K562 (cell line): ENCODE data around the gene HDHD3. TPM values are rescaled to one million over a fixed set of nuclear protein-coding genes. Genes with fewer than 3 reads are reported as not detected.

Source experiments
- ATAC-seq: fragments of 200-7000 bp; cut with Tn5 transposase; 3 replicates; pipeline ENCODE4 v1.9.1; 2020; ENCODE audit warnings: moderate library complexity
- BruUV-seq: library from RNA; stranded (reverse); fragments of 400-500 nt; replicated peaks from 2 replicates; lab custom pipeline; 2021; lab: Mats Ljungman, UMichigan
- CTCF ChIA-PET: fragments of 300-600 bp; formaldehyde crosslinking; extraction: SDS; loops from one replicate; lab custom pipeline; 2021; ENCODE audit warnings: low intra/inter-chr PET ratio; lab: Yijun Ruan, JAX
- POLR2A ChIA-PET: fragments of 300-600, 350-650 bp; sonication (Branson Sonifier 250); formaldehyde crosslinking; extraction: SDS; loops from one replicate; lab custom pipeline; 2021; ENCODE audit warnings: antibody characterized with exemption, inconsistent platforms; lab: Yijun Ruan, JAX
- DNase-seq, 4 experiments: peaks; one replicate each; pipeline versions ENCODE4 v3.0.0 to v3.0.0-alpha.2; 2011 to 2018; ENCODE audit warnings: low spot score in 3 of 4, mixed read lengths in 3 of 4; ENCODE audit errors: extremely low read depth in 1 of 4
- FAIRE-seq: peaks from 2 replicates; lab custom pipeline; 2011; peaks lifted over from hg19 to GRCh38; lab: Jason Lieb, UNC
- H2AFZ ChIP-seq: 2 replicates; pipeline ENCODE4 v1.6.0; 2011; ENCODE audit warnings: low read depth, low read length, control low read depth, inconsistent platforms
- H3K27ac ChIP-seq: fragments of 200-600 bp; 3 replicates; pipeline ENCODE4 v1.8.0; 2011; ENCODE audit warnings: low read depth, mild to moderate bottlenecking, control low read depth, inconsistent platforms, low read length, moderate library complexity, mixed read lengths; ENCODE audit errors: extremely low read depth
- H3K27me3 ChIP-seq, 2 experiments: fragments of 300-600 bp in 1 of 2; 2 replicates in 1 of 2; 3 replicates in 1 of 2; pipeline versions ENCODE4 v1.6.0 to v1.8.0; 2011; ENCODE audit warnings: inconsistent platforms in 2 of 2, low read length in 2 of 2, mild to moderate bottlenecking in 1 of 2, mixed read lengths in 1 of 2, moderate library complexity in 1 of 2; ENCODE audit not compliant: control insufficient read depth in 2 of 2, insufficient read depth in 2 of 2
- H3K36me3 ChIP-seq: fragments of 300-600 bp; 3 replicates; pipeline ENCODE4 v1.8.0; 2011; ENCODE audit warnings: mild to moderate bottlenecking, low read length, inconsistent platforms; ENCODE audit not compliant: control insufficient read depth, insufficient read depth
- H3K4me1 ChIP-seq, 2 experiments: fragments of 200-600 bp in 1 of 2; replicated peaks in 1 of 2; 2 replicates in 1 of 2; 3 replicates in 1 of 2; pipeline versions ENCODE4 v1.5.1 to v1.8.0; 2011; ENCODE audit warnings: inconsistent platforms in 2 of 2, low read length in 2 of 2, mild to moderate bottlenecking in 1 of 2, mixed read lengths in 1 of 2, moderate library complexity in 1 of 2; ENCODE audit not compliant: control insufficient read depth in 2 of 2, insufficient read depth in 2 of 2
- H3K4me2 ChIP-seq: 2 replicates; pipeline ENCODE4 v1.6.1; 2011; ENCODE audit warnings: low read length, control low read depth, inconsistent platforms, mixed read lengths; ENCODE audit not compliant: insufficient read depth
- H3K4me3 ChIP-seq: fragments of 200-600 bp; sonication (generic), shearing (Covaris generic); 2 replicates; pipeline ENCODE4 v1.5.1; 2016; ENCODE audit warnings: control low read depth, inconsistent platforms
- H3K79me2 ChIP-seq: fragments of 200-600 bp; 3 replicates; pipeline ENCODE4 v1.8.0; 2011; ENCODE audit warnings: low read length, inconsistent platforms; ENCODE audit not compliant: control insufficient read depth, insufficient read depth
- H3K9ac ChIP-seq, 2 experiments: 2 replicates each; pipeline versions ENCODE4 v1.6.0 to v1.6.1; 2011; ENCODE audit warnings: low read depth in 2 of 2, low read length in 2 of 2, control low read depth in 1 of 2, inconsistent platforms in 1 of 2, mild to moderate bottlenecking in 1 of 2, mixed read lengths in 1 of 2; ENCODE audit not compliant: insufficient read depth in 1 of 2
- H3K9me1 ChIP-seq: one replicate; pipeline ENCODE4 v1.6.0; 2011; ENCODE audit warnings: inconsistent platforms, mild to moderate bottlenecking, low read length, moderate library complexity; ENCODE audit not compliant: control insufficient read depth, insufficient read depth
- H3K9me3 ChIP-seq: replicated peaks from 2 replicates; pipeline ENCODE4 v1.5.1; 2011; ENCODE audit warnings: low read depth, low read length, inconsistent platforms; ENCODE audit not compliant: control insufficient read depth, insufficient read depth
- H4K20me1 ChIP-seq: replicated peaks from 2 replicates; pipeline ENCODE4 v1.6.1; 2011; ENCODE audit warnings: low read length, inconsistent platforms, mixed read lengths; ENCODE audit not compliant: control insufficient read depth, insufficient read depth
- MED1 ChIP-seq: sonication (generic); formaldehyde crosslinking; IDR thresholded peaks from 2 replicates; pipeline ENCODE4 v1.8.1; 2023; ENCODE audit warnings: missing genetic modification reagents, borderline replicate concordance
- POLR2A ChIP-seq: fragments of 450-650 bp; conservative IDR thresholded peaks from 2 replicates; pipeline ENCODE4 v1.6.1; 2016
- PTTG1 ChIP-seq: fragments of 450-650 bp; IDR thresholded peaks from 2 replicates; pipeline ENCODE4 v1.6.1; 2016; ENCODE audit warnings: low read depth, mild to moderate bottlenecking, missing genetic modification characterization, missing compliant biosample characterization
- RAD21 ChIP-seq, 2 experiments: fragments of 250-450 bp in 1 of 2; fragments of 450-650 bp in 1 of 2; sonication (Bioruptor Pico) in 1 of 2; formaldehyde crosslinking in 1 of 2; IDR thresholded peaks in 1 of 2; conservative IDR thresholded peaks in 1 of 2; 2 replicates each; pipeline versions ENCODE4 v1.4.0 to v1.8.0; 2020 to 2022; ENCODE audit warnings: mild to moderate bottlenecking in 2 of 2, moderate library complexity in 1 of 2
- SMC3 ChIP-seq: conservative IDR thresholded peaks from 2 replicates; pipeline ENCODE4 v1.6.1; 2011; ENCODE audit warnings: low read depth, low read length, improper control_type of control experiment; ENCODE audit not compliant: insufficient read depth
- TRIM24 ChIP-seq, 2 experiments: fragments of 450-650 bp; IDR thresholded peaks; 2 replicates each; pipeline ENCODE4 v1.6.1; 2016
- WGBS: fragments of 100-300 bp; shearing (Covaris generic); methylation state at CpG from one replicate; pipeline ENCODE4 v1.1.6; 2016; ENCODE audit warnings: low coverage, mixed read lengths; ENCODE audit not compliant: insufficient coverage; ENCODE audit errors: missing lambda C conversion rate; 5-methylcytosine and 5-hydroxymethylcytosine counted together
- in situ Hi-C: fragments of 300-500 bp; cut with MboI; formaldehyde crosslinking; loops from 4 replicates; pipeline ENCODE4 v1.15.0; 2018; ENCODE audit warnings: inconsistent platforms, mixed read lengths
- intact Hi-C: fragments of 100-400 bp; cut with micrococcal nuclease; formaldehyde crosslinking; loops from 2 replicates; pipeline ENCODE4 v1.14.2; 2022
- polyA plus RNA-seq, 8 experiments: library from polyadenylated mRNA; depleted of rRNA in 4 of 8; stranded (reverse) in 5 of 8; unstranded in 3 of 8; fragments of >200 nt; fragmentation: Nextera tagmentation in 2 of 8; fragmentation: Illumina TruSeq in 1 of 8; extraction: Ambion mirVana in 2 of 8; extraction: Trizol in 1 of 8; gene quantifications; 2 replicates each; pipeline versions ENCODE4 v1.2.1 to v1.2.3, GENCODE V29; 2011 to 2014; ENCODE audit warnings: inconsistent platforms in 1 of 8, missing spikeins in 1 of 8
- total RNA-seq, 7 experiments: library from RNA; depleted of rRNA in 6 of 7; stranded (reverse); fragments of >200 nt in 6 of 7; fragmentation: Illumina TruSeq in 2 of 7; extraction: Trizol in 2 of 7; gene quantifications; 2 replicates each; pipeline versions ENCODE4 v1.2.1 to v1.2.3, GENCODE V29; 2011 to 2021; ENCODE audit warnings: low replicate concordance in 1 of 7
- TF ChIP-seq, protein P1 (sequence below), 3 experiments: IDR thresholded peaks in 2 of 3; conservative IDR thresholded peaks in 1 of 3; 2 replicates each; pipeline ENCODE4 v1.5.1; 2011 to 2012; ENCODE audit warnings: low read length in 3 of 3, mild to moderate bottlenecking in 3 of 3, control low read depth in 2 of 3, improper control_type of control experiment in 1 of 3, inconsistent platforms in 1 of 3, low read depth in 1 of 3, mixed read lengths in 1 of 3, moderate library complexity in 1 of 3; ENCODE audit not compliant: insufficient read depth in 2 of 3
- TF ChIP-seq, protein P2 (sequence below): fragments of 250-450 bp; sonication (Bioruptor Pico); IDR thresholded peaks from 2 replicates; pipeline ENCODE4 v1.4.0; 2020; ENCODE audit warnings: mild to moderate bottlenecking
- TF ChIP-seq, protein P3 (sequence below): IDR thresholded peaks from 2 replicates; pipeline ENCODE4 v1.6.1; 2012; ENCODE audit warnings: low read depth, low read length, improper control_type of control experiment, borderline replicate concordance
- TF ChIP-seq, protein P4 (sequence below): fragments of 250-450 bp; sonication (Bioruptor Pico); IDR thresholded peaks from 2 replicates; pipeline ENCODE4 v1.5.0; 2020; ENCODE audit warnings: mild to moderate bottlenecking, borderline replicate concordance

The HDHD3 gene
- total and polyA plus RNA-seq, 9 of the 15 experiments (the other 6 are each of a cell fraction or from before 2014, with no cell fraction given): 1.1 to 19.1 (median 10.9) TPM

DNA sequence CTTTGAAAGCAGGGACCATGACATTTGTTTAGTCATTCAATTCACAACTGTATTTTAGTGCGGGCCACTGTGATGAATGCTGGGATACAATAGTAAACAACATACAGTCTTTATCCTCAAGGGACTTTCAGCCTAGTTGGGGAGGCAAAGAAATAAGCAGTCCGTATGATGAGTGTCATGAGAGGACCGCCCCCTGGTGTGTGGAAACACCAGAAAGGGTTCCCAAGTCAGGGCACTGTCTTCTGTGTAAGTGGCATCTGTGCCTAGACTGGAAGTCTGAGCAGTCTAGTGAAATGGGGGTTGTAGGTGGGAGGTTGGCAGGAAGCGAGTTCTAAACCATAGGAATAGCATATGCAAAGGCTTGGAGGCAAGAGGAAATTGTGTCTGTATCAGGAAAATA is 40.6 kb upstream of the HDHD3 start (continued):
- peak; percentile 11 to 44; a peak in 1 of 4 replicates for TF ChIP-seq RAD21 (CRISPR knock-in tag; conservative IDR thresholded peaks at IDR 0.05 in 1 of 2, IDR thresholded peaks at IDR 0.05 in 1 of 2)
- TF ChIP-seq, protein P1, sequence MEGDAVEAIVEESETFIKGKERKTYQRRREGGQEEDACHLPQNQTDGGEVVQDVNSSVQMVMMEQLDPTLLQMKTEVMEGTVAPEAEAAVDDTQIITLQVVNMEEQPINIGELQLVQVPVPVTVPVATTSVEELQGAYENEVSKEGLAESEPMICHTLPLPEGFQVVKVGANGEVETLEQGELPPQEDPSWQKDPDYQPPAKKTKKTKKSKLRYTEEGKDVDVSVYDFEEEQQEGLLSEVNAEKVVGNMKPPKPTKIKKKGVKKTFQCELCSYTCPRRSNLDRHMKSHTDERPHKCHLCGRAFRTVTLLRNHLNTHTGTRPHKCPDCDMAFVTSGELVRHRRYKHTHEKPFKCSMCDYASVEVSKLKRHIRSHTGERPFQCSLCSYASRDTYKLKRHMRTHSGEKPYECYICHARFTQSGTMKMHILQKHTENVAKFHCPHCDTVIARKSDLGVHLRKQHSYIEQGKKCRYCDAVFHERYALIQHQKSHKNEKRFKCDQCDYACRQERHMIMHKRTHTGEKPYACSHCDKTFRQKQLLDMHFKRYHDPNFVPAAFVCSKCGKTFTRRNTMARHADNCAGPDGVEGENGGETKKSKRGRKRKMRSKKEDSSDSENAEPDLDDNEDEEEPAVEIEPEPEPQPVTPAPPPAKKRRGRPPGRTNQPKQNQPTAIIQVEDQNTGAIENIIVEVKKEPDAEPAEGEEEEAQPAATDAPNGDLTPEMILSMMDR (IDR thresholded peaks at IDR 0.05 in 2 of 3, conservative IDR thresholded peaks at IDR 0.05 in 1 of 3; ENCODE audit: insufficient read depth in 2 of 3, low read depth in 1 of 3, low read length in 3 of 3): peak in 2 of 3 experiments; percentile 34 to 42; a peak in 3 of 6 replicates
- TF ChIP-seq PTTG1: no peak
- 0 out of 2 replicates have a peak, but pooled peaks have one; percentile 22 for TF ChIP-seq SMC3
- TF ChIP-seq, all 486 proteins: peak for 4

- Histone ChIP-seq H3K27me3 (no peaks in the 10 kb centered on the region), H3K36me3 (no peaks in the 10 kb centered on the region), H3K9me1 (no peaks in the 10 kb centered on the region), H2AFZ (peak overlapping the region; percentile 77), H3K27ac (no peak overlapping the region), H3K4me1 (peaks cover 5 to 6% of the 10 kb centered on the region in 2 experiments; a peak in 2 of 5 replicates), H3K4me2 (no peak overlapping the region), H3K9me3 (no peaks in the 10 kb centered on the region), H4K20me1 (no peaks in the 10 kb centered on the region), H3K4me3 (no peak overlapping the region), H3K79me2 (no peaks in the 10 kb centered on the region), H3K9ac (no peak overlapping the region)
- intact Hi-C loops: no loop called here
- peak; percentile 35 for FAIRE-seq
- CTCF ChIA-PET: no interaction called here
- in situ Hi-C loops: no loop called here
- DNase-seq: peak in 1 of 4 experiments; percentile 20
- POLR2A ChIA-PET: interaction anchor here (1.2 kb wide), 1 partner anchor 39 kb away, joined by 3 read pairs; no protein-coding TSS in a partner anchor
- peak; percentile 63 for ATAC-seq
- no TSS peak for BruUV-seq
- WGBS: 34% methylated on average over 3 of the region's 3 CpGs
- TF ChIP-seq, protein P2, sequence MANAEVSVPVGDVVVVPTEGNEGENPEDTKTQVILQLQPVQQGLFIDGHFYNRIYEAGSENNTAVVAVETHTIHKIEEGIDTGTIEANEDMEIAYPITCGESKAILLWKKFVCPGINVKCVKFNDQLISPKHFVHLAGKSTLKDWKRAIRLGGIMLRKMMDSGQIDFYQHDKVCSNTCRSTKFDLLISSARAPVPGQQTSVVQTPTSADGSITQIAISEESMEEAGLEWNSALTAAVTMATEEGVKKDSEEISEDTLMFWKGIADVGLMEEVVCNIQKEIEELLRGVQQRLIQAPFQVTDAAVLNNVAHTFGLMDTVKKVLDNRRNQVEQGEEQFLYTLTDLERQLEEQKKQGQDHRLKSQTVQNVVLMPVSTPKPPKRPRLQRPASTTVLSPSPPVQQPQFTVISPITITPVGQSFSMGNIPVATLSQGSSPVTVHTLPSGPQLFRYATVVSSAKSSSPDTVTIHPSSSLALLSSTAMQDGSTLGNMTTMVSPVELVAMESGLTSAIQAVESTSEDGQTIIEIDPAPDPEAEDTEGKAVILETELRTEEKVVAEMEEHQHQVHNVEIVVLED: no peak
- TF ChIP-seq, protein P3, sequence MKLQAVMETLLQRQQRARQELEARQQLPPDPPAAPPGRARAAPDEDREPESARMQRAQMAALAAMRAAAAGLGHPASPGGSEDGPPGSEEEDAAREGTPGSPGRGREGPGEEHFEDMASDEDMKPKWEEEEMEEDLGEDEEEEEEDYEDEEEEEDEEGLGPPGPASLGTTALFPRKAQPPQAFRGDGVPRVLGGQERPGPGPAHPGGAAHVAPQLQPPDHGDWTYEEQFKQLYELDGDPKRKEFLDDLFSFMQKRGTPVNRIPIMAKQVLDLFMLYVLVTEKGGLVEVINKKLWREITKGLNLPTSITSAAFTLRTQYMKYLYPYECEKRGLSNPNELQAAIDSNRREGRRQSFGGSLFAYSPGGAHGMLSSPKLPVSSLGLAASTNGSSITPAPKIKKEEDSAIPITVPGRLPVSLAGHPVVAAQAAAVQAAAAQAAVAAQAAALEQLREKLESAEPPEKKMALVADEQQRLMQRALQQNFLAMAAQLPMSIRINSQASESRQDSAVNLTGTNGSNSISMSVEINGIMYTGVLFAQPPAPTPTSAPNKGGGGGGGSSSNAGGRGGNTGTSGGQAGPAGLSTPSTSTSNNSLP: no peak
- TF ChIP-seq MED1 (CRISPR knock-in tag): no peak
- TF ChIP-seq POLR2A: no peak
- TF ChIP-seq, protein P4, sequence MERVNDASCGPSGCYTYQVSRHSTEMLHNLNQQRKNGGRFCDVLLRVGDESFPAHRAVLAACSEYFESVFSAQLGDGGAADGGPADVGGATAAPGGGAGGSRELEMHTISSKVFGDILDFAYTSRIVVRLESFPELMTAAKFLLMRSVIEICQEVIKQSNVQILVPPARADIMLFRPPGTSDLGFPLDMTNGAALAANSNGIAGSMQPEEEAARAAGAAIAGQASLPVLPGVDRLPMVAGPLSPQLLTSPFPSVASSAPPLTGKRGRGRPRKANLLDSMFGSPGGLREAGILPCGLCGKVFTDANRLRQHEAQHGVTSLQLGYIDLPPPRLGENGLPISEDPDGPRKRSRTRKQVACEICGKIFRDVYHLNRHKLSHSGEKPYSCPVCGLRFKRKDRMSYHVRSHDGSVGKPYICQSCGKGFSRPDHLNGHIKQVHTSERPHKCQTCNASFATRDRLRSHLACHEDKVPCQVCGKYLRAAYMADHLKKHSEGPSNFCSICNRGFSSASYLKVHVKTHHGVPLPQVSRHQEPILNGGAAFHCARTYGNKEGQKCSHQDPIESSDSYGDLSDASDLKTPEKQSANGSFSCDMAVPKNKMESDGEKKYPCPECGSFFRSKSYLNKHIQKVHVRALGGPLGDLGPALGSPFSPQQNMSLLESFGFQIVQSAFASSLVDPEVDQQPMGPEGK (CRISPR knock-in tag): no peak
- no peak for TF ChIP-seq TRIM24 (IDR thresholded peaks at IDR 0.05)
These were observed 39.4 kb upstream of the HDHD3 start for GRCh38 chr9:113416149-113416721.
